ENCODE data around the gene MVB12A. TPM values are rescaled to one million over a fixed set of nuclear protein-coding genes. Genes with fewer than 3 reads are reported as not detected.

MVB12A gene
- polyA plus RNA-seq, 3 donors = 43.2 to 47.8 (median 43.7) TPM

DNA sequence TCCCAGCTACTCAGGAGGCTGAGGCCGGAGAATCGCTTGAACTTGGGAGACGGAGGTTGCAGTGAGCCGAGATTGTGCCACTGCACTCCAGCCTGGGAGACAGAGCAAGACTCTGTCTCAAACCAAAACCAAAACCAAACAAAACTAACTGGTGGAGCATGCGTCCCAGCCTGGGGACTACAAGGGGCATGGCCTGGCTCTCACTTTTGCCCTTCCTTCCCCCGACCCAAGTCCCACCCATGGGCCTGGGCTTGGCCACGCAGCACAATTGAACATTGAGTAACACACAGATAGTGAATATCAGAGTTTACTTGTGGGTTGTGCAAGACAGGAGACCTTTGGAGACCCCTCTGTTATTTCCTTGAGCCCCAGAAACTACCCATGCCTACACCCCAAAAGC lies 15.4 kb downstream of the MVB12A start:
- Mint-ChIP-seq H3K27ac (no peak overlapping the region), H3K4me3 (no peak overlapping the region), H3K9me3 (peaks cover 0 to 9% (median 2%) of the 10 kb centered on the region in 7 donors), H3K4me1 (peaks cover 6% of the 10 kb centered on the region), H3K36me3 (peaks cover 0 to 2% of the 10 kb centered on the region in 2 donors), H3K27me3 (ENCODE audit: low read depth in 3 of 3) (peaks cover 0 to 6% (median 3%) of the 10 kb centered on the region in 3 donors)
- TF ChIP-seq, protein P1, sequence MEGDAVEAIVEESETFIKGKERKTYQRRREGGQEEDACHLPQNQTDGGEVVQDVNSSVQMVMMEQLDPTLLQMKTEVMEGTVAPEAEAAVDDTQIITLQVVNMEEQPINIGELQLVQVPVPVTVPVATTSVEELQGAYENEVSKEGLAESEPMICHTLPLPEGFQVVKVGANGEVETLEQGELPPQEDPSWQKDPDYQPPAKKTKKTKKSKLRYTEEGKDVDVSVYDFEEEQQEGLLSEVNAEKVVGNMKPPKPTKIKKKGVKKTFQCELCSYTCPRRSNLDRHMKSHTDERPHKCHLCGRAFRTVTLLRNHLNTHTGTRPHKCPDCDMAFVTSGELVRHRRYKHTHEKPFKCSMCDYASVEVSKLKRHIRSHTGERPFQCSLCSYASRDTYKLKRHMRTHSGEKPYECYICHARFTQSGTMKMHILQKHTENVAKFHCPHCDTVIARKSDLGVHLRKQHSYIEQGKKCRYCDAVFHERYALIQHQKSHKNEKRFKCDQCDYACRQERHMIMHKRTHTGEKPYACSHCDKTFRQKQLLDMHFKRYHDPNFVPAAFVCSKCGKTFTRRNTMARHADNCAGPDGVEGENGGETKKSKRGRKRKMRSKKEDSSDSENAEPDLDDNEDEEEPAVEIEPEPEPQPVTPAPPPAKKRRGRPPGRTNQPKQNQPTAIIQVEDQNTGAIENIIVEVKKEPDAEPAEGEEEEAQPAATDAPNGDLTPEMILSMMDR (IDR thresholded peaks at IDR 0.05) = no peak
- peaks cover 0 to 12% of the 10 kb centered on the region in 2 donors for H3K4me1 ChIP-seq (ENCODE audit: control insufficient read depth in 1 of 2, insufficient read depth in 2 of 2, low read length in 2 of 2)
- no peaks in the 10 kb centered on the region for H3K79me2 ChIP-seq (ENCODE audit: insufficient read depth, low read length)
- no peak overlapping the region for H3K27ac ChIP-seq (ENCODE audit: low read depth in 1 of 2, low read length in 2 of 2)
- no peak overlapping the region for H3K4me3 ChIP-seq (replicated peaks in 1 of 3; ENCODE audit: low read depth in 2 of 3, low read length in 3 of 3)
- H3K9me3 ChIP-seq (replicated peaks in 1 of 2; ENCODE audit: control insufficient read depth in 1 of 2, insufficient read depth in 1 of 2, low read length in 2 of 2) = peaks cover 0 to 6% of the 10 kb centered on the region in 2 donors
- H3K9ac ChIP-seq (ENCODE audit: insufficient read depth, low read length, poor library complexity, severe bottlenecking) = no peak overlapping the region
- 100% methylated on average over 4 of the region's 7 CpGs for WGBS (ENCODE audit: insufficient coverage)
- no peaks in the 10 kb centered on the region for H3K36me3 ChIP-seq (replicated peaks in 1 of 2; ENCODE audit: control insufficient read depth in 1 of 2, insufficient read depth in 2 of 2, low read length in 2 of 2)
- intact Hi-C loops (cut with micrococcal nuclease) = no loop called here
- H2AFZ ChIP-seq (ENCODE audit: insufficient read depth, low read depth, low read length, poor library complexity, severe bottlenecking) = no peak overlapping the region
- no peak for DNase-seq
- no peaks in the 10 kb centered on the region for H4K20me1 ChIP-seq (ENCODE audit: insufficient read depth, low read length)
- H3K27me3 ChIP-seq (ENCODE audit: control insufficient read depth in 2 of 2, insufficient read depth in 2 of 2, low read length in 2 of 2) = no peaks in the 10 kb centered on the region
- no peak overlapping the region for H3K4me2 ChIP-seq (replicated peaks; ENCODE audit: extremely low read depth, low read length, poor library complexity, severe bottlenecking)

DNA sequence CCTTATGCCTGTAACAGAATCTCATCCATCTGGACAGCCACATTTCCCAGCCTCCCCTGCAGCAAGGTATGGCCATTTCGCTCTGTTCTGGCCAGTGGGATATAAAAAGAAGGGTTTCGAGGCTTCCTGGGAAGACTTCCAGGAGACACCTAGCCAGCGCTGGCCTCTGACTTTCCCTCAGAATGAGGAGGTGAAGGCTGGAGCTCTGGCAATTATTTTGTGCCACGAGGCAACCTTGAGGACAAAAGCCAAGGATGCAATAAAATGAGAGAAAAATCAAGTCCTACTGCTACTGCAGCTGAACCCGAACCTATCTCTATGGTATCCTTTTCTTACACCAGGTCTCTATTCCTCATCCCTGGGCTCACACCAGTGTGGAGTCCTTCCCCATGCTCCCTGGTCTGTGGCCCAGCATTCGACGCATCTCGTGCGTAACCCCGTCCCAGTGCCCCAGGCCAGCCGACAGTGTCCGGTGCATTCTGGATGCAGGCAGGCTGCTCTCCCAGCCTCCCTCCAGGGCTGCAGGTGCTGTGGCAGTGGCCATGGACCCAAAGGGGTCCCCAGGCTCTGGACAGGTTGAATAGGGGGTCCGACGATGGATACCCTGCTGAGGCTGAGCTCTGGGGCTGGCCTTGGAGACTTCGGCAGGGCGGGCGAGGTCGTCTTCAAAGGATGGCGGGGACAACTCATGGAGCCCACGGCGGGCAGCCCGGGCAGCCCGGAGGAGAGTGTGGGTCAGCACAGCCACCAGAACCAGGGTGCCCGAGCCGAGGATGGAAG lies 16.4 kb downstream of the MVB12A start:
- peaks cover 0 to 6% (median 4%) of the 10 kb centered on the region in 3 donors for H3K27me3 Mint-ChIP-seq (ENCODE audit: low read depth in 3 of 3)
- Histone ChIP-seq H3K27me3 (ENCODE audit: control insufficient read depth in 2 of 2, insufficient read depth in 2 of 2, low read length in 2 of 2) (no peaks in the 10 kb centered on the region), H3K4me3 (replicated peaks in 1 of 3; ENCODE audit: low read depth in 2 of 3, low read length in 3 of 3) (no peak overlapping the region), H3K9me3 (replicated peaks in 1 of 2; ENCODE audit: control insufficient read depth in 1 of 2, insufficient read depth in 1 of 2, low read length in 2 of 2) (peaks cover 2 to 6% of the 10 kb centered on the region in 2 donors), H3K4me1 (ENCODE audit: control insufficient read depth in 1 of 2, insufficient read depth in 2 of 2, low read length in 2 of 2) (peaks cover 0 to 11% of the 10 kb centered on the region in 2 donors), H3K9ac (ENCODE audit: insufficient read depth, low read length, poor library complexity, severe bottlenecking) (no peak overlapping the region), H3K36me3 (replicated peaks in 1 of 2; ENCODE audit: control insufficient read depth in 1 of 2, insufficient read depth in 2 of 2, low read length in 2 of 2) (no peaks in the 10 kb centered on the region), H3K4me2 (replicated peaks; ENCODE audit: extremely low read depth, low read length, poor library complexity, severe bottlenecking) (no peak overlapping the region), H3K27ac (ENCODE audit: low read depth in 1 of 2, low read length in 2 of 2) (no peak overlapping the region), H4K20me1 (ENCODE audit: insufficient read depth, low read length) (no peaks in the 10 kb centered on the region), H3K79me2 (ENCODE audit: insufficient read depth, low read length) (no peaks in the 10 kb centered on the region), H2AFZ (ENCODE audit: insufficient read depth, low read depth, low read length, poor library complexity, severe bottlenecking) (no peak overlapping the region)
- H3K27ac Mint-ChIP-seq = no peak overlapping the region
- H3K4me1 Mint-ChIP-seq = peaks cover 6% of the 10 kb centered on the region
- H3K36me3 Mint-ChIP-seq = peaks cover 0 to 2% of the 10 kb centered on the region in 2 donors
- no peak overlapping the region for H3K4me3 Mint-ChIP-seq
- no peak for DNase-seq
- 98% methylated on average over 21 of the region's 25 CpGs for WGBS (ENCODE audit: insufficient coverage)
- peaks cover under 1 to 11% (median 4%) of the 10 kb centered on the region in 7 donors for H3K9me3 Mint-ChIP-seq
- TF ChIP-seq, protein P1 (IDR thresholded peaks at IDR 0.05) = no peak
- intact Hi-C loops (cut with micrococcal nuclease) = no loop called here

All from CD14-positive monocyte (primary cell).